D721Med (cell line): Measurements from ENCODE around the gene FHL1.

Experiments used
- DNase-seq: peaks from one replicate; pipeline ENCODE4 v3.0.0; 2011; ENCODE audit warnings: low spot score; ENCODE audit not compliant: insufficient read length
- FAIRE-seq: peaks from 2 replicates; lab custom pipeline; 2011; peaks lifted over from hg19 to GRCh38; lab: Jason Lieb, UNC
- CTCF ChIP-seq: IDR thresholded peaks from 2 replicates; pipeline ENCODE4 v1.5.1; 2012; ENCODE audit warnings: mild to moderate bottlenecking, control low read depth; ENCODE audit not compliant: insufficient read depth; ENCODE audit errors: missing control alignments

The FHL1 gene

GRCh38 chrX:136146614-136147314, 569 bp upstream of the FHL1 start:
- FAIRE-seq (no peak), DNase-seq (no peak)
- no peak for TF ChIP-seq CTCF

GRCh38 chrX:136147976-136148375, 643 bp downstream of the FHL1 start:
- FAIRE-seq: no peak
- no peak for DNase-seq
- TF ChIP-seq CTCF: no peak

- no peak for TF ChIP-seq CTCF
- no peak for FAIRE-seq
- no peak for DNase-seq
Measured at GRCh38 chrX:136148391-136148790, 1.1 kb downstream of the FHL1 start.

GRCh38 chrX:136154998-136155397, 7.7 kb downstream of the FHL1 start:
- no peak for FAIRE-seq
- DNase-seq: no peak
- no peak for TF ChIP-seq CTCF

GRCh38 chrX:136156560-136157117, 9.3 kb downstream of the FHL1 start:
- DNase-seq (no peak), FAIRE-seq (no peak)
- TF ChIP-seq CTCF: no peak

GRCh38 chrX:136157187-136157586, 9.9 kb downstream of the FHL1 start:
- TF ChIP-seq CTCF: no peak
- no peak for DNase-seq
- FAIRE-seq: peak; percentile 86

- FAIRE-seq (no peak), DNase-seq (no peak)
- no peak for TF ChIP-seq CTCF
Measured at GRCh38 chrX:136158685-136159084, 11.4 kb downstream of the FHL1 start.
